Left ventricle myocardium superior (tissue), 1 donor: ENCODE data around the gene EPS8L3. TPM values are rescaled to one million over a fixed set of nuclear protein-coding genes. Genes with fewer than 3 reads are reported as not detected.
"Not testable (repeated sequence)": the region's sequence is repeated elsewhere in the genome, so short reads cannot be mapped to it uniquely, and the experiment has no call there.

Source experiments
- ATAC-seq: fragments of 200-7000 bp; cut with Tn5 transposase; one replicate; pipeline ENCODE4 v1.9.1; 2020; ENCODE audit warnings: mild to moderate bottlenecking, moderate library complexity
- DNase-seq: peaks from one replicate; pipeline ENCODE4 v3.0.0-alpha.2; 2020
- intact Hi-C: fragments of 100-400 bp; cut with micrococcal nuclease; formaldehyde crosslinking; loops from one replicate; pipeline ENCODE4 v1.11.0; 2022
- total RNA-seq: library from RNA; stranded (reverse); fragmentation: NEBNext Ultra II Directional; extraction: Animal tissue kit (Norgen Biotek cat#: 25700); gene quantifications from one replicate; pipeline ENCODE4 v1.2.1, GENCODE V29; 2021
- donor health status: DM: no; HTN: yes; CAD: no; lungs with severe emphysema.

The EPS8L3 gene
- total RNA-seq, 1 donor from 2014 or later, result not detected

DNA sequence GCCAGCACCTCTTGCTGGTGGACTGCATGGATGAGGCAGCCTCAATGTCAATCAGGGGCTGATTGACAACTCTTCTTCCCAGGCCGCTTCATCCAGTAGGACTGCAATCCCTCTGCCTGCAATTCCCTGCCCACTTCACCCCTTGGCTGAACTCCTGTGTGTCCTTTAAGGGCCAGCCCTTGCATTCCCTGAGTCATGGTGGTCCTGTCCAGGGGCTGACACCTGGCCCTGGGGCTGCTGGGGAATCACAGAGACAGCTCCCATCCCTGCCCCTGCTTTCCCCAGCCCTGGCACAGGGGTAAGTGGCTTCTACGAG lies 4.6 kb upstream of the EPS8L3 start:
- DNase-seq, result peak; percentile 19
- intact Hi-C loops, result no loop called here
- no peak for ATAC-seq

- intact Hi-C loops, result no loop called here
- no peak for ATAC-seq
- DNase-seq, result peak; percentile 7
These were observed 4.1 kb upstream of the EPS8L3 start for GRCh38 chr1:109767637-109768334.

DNA sequence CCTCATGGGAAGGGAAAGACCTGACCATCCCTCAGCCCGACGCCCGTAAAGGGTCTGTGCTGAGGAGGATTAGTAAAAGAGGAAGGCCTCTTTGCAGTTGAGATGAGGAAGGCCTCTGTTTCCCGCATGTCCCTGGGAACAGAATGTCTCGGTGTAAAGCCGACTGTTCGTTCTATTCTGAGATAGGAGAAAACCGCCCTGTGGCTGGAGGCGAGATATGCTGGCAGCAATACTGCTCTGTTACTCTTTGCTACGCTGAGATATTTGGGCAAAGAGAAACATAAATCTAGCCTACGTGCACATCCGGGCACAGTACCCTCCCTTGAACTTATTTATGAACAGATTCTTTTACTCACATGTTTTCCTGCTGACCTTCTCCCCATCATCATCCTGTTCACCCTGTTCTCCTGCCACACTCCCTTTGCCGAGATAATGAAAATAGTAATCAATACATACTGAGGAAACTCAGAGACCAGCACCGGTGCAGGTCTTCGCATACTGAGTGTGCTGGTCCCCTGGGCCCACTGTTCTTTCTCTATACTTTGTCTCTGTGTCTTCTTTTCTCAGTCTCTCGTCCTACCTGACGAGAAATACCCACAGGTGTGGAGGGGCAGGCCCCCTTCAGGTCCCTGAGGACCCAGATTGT lies 3.4 kb upstream of the EPS8L3 start:
- ATAC-seq, intact Hi-C loops: not testable (repeated sequence)
- peak; percentile 18 for DNase-seq

GRCh38 chr1:109765896-109766615 lies 2.3 kb upstream of the EPS8L3 start:
- DNase-seq, result peak; percentile 17
- ATAC-seq, result no peak
- intact Hi-C loops, result no loop called here

DNA sequence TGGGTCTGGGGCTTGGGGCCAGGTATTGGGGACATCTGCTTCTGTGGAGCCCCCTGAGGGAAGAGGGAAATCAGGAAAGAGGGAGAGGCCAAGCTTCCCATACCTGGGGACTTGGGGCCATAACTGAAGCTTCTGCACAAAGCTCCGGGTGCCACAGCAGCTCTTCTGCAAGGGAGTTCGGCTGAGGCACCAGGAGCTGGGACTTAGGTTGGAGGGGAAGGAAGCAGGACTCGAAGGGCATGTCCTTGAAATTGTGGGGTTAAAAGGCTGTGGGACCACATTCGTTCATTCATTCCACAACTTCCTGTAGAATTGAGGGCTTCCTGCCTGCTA lies 1.7 kb upstream of the EPS8L3 start:
- intact Hi-C loops, result no loop called here
- ATAC-seq (no peak), DNase-seq (peak; percentile 6)

DNA sequence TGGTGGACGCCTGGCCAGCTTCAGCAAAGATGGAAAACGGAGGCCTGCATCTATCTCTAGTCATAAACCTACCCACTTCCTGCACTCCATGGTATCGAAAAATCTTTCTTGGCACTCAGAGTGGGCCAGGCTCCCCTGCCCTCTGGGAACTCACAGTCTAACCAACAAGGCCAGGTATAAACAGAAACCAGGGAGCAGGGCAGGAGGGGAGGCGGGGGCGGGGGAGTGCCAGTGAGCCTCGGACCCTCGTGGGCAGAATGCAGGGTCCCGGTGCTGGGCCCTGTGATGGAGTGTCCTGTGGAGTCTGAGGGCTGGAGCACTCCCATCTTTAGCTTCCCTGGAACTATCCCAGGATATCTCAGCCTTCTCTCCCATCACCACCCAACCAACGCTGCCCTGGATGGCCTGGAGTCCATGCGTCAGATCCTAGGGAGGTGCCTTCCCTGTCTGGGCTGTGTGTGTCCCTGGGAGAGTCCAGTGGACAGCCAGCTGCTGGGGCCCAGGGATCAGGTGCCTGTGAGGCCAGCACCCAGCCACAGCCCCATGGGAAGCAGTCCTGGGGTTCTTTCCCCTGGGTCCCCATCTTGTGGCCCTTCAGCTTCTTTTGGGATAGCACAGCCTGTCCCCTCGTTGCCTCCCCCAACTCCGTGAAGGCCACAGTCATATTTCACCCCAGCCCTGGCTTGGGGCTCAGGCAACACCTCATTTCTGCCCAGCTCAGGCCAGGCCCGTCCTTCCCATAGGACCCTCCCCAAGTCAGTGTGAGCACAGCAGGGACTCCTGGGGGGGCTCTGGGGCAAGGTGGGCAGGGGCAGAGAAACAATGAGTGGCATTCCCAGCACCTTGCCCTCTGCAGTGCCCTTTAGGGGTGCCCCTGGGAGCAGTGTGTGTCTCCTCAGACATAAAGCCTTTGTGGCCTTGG lies 1.1 kb upstream of the EPS8L3 start:
- ATAC-seq, result no peak
- intact Hi-C loops, result no loop called here
- peak; percentile 23 for DNase-seq

DNA sequence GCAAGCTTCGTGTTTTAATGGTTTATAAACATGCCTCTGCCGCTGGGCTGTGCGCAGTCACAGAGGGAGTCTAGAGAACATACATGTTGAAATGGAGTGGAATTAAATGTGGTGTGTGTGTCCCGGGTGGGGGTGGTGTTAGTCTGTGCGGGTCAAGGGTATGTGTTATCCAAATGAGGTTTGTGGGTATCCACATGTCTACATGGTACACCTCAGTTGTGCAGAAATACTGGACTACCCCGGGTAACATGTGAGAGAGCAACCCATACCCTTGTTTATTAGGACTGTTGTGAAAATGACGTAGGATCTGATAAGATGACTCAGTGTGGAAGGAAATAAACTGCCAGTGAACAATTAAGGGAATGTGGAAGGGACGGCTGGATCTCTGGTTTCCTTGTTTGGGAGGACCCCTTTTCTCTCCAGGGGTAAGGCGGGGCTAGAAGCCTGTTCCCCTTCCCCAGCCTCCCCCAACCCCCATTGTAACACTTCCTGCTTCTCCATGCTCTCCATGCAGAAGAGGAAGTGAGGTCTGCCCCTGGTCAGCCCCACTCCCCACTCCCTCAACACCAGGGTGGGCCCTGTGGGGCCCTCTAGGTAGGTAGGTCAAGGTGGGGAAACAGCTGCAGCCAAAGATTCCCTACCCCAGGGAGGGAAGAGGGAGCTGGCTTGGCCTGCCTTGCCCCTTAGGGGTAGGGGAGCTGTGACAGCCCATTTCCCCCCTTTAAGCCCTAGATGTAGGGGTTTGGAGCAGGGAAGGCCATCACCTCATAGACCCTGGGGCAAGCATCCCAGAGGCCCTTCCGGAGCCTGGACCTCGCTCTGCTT lies 690 bp downstream of the EPS8L3 start:
- ATAC-seq, result no peak
- intact Hi-C loops, result no loop called here
- DNase-seq, result no peak

DNA sequence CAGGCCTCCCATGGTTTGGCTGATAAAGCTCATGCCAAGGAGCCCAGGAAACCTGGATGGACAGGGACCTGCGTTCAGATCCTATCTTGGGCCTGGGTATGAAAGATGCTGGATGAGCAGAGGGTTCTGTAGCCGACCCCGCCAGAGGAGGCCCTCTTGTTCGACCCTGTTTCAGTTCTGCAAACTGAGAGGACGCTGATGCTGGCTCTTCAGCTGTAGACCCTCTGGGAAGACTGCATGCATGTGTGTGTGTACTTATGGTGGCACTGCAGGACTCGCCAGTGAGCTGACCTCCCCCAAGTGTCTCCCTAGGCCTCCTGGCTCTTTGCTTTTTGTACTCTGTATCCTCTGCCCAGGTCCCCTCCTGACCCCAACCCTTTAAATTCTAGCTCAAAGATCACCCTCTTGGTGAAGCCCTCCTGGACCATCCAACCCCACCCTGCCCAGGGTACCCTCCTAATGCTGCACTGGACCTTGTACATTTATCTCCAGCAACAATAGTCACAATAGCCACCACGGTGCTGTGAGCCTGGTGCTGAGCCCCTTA lies 1.6 kb downstream of the EPS8L3 start:
- DNase-seq (no peak), ATAC-seq (no peak)
- intact Hi-C loops, result no loop called here

DNA sequence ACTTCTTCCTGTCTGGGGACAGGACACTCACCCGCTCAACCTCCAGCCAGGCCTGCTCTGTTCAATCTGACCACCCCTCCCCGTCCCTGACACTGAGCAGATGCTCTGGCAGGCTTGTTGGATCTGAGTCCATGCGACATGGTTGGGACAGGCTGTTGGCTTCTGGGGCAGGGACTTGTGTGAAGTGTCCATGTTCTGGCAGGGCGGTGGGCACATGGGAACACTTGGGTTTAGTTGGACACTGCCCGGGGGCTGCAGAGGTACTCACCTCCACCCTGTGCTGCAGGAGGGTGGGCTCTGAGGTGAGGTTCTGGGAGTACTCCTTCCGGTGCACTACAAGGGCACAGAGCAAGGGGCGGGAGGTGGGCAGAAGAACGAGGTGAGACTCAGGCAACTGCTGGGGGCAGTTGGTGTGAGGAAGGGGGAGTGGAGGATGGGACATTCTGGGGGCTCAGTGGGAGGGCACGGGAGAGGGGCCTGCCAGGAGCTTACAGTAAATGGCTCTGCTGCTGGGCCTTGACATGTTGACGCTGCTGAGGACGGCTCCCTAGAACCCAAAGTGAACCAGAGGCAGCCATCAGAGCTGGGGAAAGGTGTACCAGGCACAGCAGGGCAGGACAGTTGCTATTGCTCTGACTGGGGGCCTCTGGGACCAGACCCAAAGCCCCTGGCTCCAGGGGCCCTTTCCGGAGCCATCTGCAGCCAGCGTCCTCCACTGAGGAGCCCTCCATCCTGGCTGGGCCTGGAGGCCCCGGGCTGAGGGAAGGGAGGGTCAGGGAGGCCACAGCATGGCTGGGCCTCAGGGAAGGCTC lies 2.3 kb downstream of the EPS8L3 start:
- peak; percentile 57 for DNase-seq
- peak; percentile 76 for ATAC-seq
- intact Hi-C loops, result no loop called here

DNA sequence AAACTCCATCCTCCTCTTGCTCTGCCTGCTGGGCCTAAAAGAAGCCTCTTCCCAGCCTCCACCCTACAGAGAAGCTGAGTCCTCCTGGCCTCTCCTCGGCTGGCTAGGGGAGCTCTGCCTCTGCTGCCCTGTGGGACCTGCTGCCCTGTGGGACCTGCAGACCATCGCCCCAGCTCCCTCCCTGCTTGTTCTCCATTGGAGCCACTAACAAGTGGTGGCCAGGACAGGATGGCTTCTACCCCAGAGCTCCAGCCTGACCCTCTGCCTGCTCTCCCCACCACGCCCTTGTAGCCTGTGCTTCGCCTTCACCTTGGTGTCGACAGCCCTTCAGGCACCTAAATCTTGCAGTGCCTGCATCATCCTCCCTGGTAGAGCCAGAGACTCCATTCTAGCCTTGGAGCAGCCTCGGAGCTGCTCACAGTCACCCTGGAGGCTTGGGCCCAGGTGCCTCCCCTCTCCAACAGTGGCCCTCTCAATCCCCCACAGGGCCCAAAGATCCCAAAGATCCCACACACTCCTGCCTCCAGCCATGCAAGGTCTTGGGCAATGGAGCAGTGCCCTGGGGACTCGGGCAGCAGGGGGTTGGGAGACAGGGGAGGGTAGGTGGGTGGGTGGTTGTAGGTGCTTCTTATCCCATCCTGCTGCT lies 3.0 kb downstream of the EPS8L3 start:
- intact Hi-C loops, result no loop called here
- no peak for DNase-seq

GRCh38 chr1:109759513-109760334 lies 4.0 kb downstream of the EPS8L3 start:
- intact Hi-C loops, result no loop called here
- ATAC-seq, result no peak
- no peak for DNase-seq

More for the DNA sequence above, 3.0 kb downstream of the EPS8L3 start:
- ATAC-seq, result no peak

GRCh38 chr1:109757936-109758786 lies 5.6 kb downstream of the EPS8L3 start:
- DNase-seq (no peak), ATAC-seq (no peak)
- intact Hi-C loops, result no loop called here

DNA sequence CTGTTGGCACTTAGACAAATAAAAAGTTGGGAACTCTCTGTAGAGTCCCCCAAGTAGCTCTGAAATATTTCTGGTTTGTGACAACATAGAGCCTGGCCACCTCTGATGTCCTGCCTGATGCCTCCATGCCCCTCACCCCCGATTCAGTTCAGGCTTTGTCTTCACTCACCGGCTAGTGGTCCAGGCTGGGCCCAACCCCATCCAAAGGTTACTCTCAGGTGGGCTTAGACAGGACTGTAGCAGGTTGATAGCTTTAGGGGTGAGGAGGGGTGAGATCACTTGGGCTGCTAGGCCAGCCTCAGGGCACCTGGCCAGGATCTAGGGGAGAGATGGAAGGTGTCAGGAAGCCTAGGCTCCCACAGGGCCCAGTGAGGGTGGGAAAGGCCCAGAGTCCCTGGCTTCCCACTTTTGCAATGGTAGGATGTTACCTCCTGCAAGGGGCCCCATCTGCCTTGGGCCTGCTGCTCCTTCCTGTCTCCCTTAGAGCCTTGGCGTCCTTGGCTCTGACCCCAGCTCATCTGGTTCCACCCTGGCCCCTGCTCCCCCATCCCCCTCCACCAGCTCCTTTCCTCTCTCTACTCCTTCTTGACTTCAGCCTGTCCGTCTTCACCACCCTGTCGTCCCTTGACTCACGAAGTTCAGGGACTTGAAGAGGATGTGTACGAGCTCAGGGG lies 6.7 kb downstream of the EPS8L3 start:
- intact Hi-C loops, result no loop called here
- no peak for ATAC-seq
- no peak for DNase-seq

DNA sequence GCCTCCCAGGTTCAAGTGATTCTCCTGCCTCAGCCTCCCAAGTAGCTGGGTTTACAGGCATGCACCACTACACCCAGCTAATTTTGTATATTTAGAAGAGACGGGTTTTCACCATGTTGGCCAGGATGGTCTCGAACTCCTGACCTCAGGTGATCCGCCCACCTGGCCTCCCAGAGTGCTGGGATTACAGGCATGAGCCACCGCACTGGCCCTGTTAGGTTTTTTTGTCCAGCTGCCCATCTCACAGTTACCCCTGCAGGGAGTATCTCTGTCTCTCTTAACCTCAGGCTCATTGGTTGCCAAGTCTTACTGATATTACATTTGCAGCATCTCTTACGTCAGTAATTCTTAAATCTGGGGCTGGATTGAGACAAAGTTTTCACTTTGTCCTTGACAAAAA lies 7.4 kb downstream of the EPS8L3 start:
- DNase-seq, intact Hi-C loops, ATAC-seq: not testable (repeated sequence)

DNA sequence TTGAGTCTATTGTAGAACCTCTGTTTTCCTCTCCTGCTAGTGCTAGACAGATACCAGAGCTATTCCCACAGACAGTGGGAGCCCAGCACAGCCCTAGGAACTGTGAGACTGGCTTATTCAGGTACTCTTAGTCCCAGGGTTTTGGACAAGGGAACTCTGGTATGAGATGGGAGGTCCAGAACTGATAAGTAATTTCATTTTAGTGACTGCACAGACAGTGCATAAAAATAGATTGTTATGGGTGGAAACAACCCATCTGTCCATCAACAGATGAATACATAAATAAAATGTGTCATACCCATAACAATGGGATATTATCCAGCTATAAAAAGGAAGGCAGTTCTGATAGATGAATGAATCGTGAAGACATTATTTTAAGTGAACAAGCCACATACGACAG lies 9.0 kb downstream of the EPS8L3 start:
- peak; percentile 87 for ATAC-seq
- intact Hi-C loops, result no loop called here
- DNase-seq, result no peak
